ENCODE data around the gene CENPX. TPM values are rescaled to one million over a fixed set of nuclear protein-coding genes. Genes with fewer than 3 reads are reported as not detected.

Gene CENPX
- total and polyA plus RNA-seq, 2 of the 13 experiments (the other 11 are each of a cell fraction or from before 2014, with no cell fraction given): 92.7 to 170 TPM

- TF ChIP-seq, protein P1, sequence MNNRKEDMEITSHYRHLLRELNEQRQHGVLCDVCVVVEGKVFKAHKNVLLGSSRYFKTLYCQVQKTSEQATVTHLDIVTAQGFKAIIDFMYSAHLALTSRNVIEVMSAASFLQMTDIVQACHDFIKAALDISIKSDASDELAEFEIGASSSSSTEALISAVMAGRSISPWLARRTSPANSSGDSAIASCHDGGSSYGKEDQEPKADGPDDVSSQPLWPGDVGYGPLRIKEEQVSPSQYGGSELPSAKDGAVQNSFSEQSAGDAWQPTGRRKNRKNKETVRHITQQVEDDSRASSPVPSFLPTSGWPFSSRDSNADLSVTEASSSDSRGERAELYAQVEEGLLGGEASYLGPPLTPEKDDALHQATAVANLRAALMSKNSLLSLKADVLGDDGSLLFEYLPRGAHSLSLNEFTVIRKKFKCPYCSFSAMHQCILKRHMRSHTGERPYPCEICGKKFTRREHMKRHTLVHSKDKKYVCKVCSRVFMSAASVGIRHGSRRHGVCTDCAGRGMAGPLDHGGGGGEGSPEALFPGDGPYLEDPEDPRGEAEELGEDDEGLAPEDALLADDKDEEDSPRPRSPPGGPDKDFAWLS (CRISPR knock-in tag; IDR thresholded peaks at IDR 0.05; ENCODE audit: borderline replicate concordance): no peak
- no peak for TF ChIP-seq ZBTB43 (CRISPR knock-in tag; conservative IDR thresholded peaks at IDR 0.05)
- TF ChIP-seq, protein P2, sequence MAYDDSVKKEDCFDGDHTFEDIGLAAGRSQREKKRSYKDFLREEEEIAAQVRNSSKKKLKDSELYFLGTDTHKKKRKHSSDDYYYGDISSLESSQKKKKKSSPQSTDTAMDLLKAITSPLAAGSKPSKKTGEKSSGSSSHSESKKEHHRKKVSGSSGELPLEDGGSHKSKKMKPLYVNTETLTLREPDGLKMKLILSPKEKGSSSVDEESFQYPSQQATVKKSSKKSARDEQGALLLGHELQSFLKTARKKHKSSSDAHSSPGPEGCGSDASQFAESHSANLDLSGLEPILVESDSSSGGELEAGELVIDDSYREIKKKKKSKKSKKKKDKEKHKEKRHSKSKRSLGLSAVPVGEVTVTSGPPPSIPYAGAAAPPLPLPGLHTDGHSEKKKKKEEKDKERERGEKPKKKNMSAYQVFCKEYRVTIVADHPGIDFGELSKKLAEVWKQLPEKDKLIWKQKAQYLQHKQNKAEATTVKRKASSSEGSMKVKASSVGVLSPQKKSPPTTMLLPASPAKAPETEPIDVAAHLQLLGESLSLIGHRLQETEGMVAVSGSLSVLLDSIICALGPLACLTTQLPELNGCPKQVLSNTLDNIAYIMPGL (CRISPR knock-in tag; IDR thresholded peaks at IDR 0.05; ENCODE audit: borderline replicate concordance in 1 of 2, low read depth in 1 of 2): peak in 1 of 2 experiments; percentile 14; a peak in 2 of 4 replicates
- TF ChIP-seq ZMYM3 (CRISPR knock-in tag; IDR thresholded peaks at IDR 0.05): no peak
- no peak for TF ChIP-seq ZNF749 (CRISPR knock-in tag; IDR thresholded peaks at IDR 0.05; ENCODE audit: borderline replicate concordance)
- no peak for TF ChIP-seq MAZ (IDR thresholded peaks at IDR 0.05; ENCODE audit: borderline replicate concordance, low read depth, low read length)
- peak; percentile 29 for TF ChIP-seq MAZ (CRISPR knock-in tag; IDR thresholded peaks at IDR 0.05; ENCODE audit: low read depth)
- TF ChIP-seq ARNTL (CRISPR knock-in tag; IDR thresholded peaks at IDR 0.05): no peak
- peak; percentile 99 for TF ChIP-seq AGO2 (optimal IDR thresholded peaks at IDR 0.05; ENCODE audit: low read depth, low read length)
- TF ChIP-seq MTF2 (CRISPR knock-in tag; IDR thresholded peaks at IDR 0.05; ENCODE audit: borderline replicate concordance): no peak
- no peak for TF ChIP-seq TBL1XR1 (IDR thresholded peaks at IDR 0.05; ENCODE audit: borderline replicate concordance, low read length, partially characterized antibody)
- TF ChIP-seq, protein P3, sequence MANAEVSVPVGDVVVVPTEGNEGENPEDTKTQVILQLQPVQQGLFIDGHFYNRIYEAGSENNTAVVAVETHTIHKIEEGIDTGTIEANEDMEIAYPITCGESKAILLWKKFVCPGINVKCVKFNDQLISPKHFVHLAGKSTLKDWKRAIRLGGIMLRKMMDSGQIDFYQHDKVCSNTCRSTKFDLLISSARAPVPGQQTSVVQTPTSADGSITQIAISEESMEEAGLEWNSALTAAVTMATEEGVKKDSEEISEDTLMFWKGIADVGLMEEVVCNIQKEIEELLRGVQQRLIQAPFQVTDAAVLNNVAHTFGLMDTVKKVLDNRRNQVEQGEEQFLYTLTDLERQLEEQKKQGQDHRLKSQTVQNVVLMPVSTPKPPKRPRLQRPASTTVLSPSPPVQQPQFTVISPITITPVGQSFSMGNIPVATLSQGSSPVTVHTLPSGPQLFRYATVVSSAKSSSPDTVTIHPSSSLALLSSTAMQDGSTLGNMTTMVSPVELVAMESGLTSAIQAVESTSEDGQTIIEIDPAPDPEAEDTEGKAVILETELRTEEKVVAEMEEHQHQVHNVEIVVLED (CRISPR knock-in tag; IDR thresholded peaks at IDR 0.05; ENCODE audit: borderline replicate concordance): no peak
- TF ChIP-seq ZFP1 (CRISPR knock-in tag; IDR thresholded peaks at IDR 0.05): no peak
- TF ChIP-seq MBNL3 (CRISPR knock-in tag; conservative IDR thresholded peaks at IDR 0.05): no peak
- TF ChIP-seq, protein P4, sequence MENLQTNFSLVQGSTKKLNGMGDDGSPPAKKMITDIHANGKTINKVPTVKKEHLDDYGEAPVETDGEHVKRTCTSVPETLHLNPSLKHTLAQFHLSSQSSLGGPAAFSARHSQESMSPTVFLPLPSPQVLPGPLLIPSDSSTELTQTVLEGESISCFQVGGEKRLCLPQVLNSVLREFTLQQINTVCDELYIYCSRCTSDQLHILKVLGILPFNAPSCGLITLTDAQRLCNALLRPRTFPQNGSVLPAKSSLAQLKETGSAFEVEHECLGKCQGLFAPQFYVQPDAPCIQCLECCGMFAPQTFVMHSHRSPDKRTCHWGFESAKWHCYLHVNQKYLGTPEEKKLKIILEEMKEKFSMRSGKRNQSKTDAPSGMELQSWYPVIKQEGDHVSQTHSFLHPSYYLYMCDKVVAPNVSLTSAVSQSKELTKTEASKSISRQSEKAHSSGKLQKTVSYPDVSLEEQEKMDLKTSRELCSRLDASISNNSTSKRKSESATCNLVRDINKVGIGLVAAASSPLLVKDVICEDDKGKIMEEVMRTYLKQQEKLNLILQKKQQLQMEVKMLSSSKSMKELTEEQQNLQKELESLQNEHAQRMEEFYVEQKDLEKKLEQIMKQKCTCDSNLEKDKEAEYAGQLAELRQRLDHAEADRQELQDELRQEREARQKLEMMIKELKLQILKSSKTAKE (CRISPR knock-in tag; IDR thresholded peaks at IDR 0.05; ENCODE audit: borderline replicate concordance): no peak
- peak; percentile 79; the same call in 1 of the 2 replicates for TF ChIP-seq WIZ (CRISPR knock-in tag; IDR thresholded peaks at IDR 0.05)
- TF ChIP-seq YY1 (IDR thresholded peaks at IDR 0.05; ENCODE audit: insufficient read depth, insufficient replicate concordance, low read depth, low read length): no peak
- no peak for TF ChIP-seq ZNF207 (IDR thresholded peaks at IDR 0.05; ENCODE audit: borderline replicate concordance)
- no peak for TF ChIP-seq SRSF4 (IDR thresholded peaks at IDR 0.05; ENCODE audit: low read depth, low read length, poor library complexity, severe bottlenecking)
Measured at GRCh38 chr17:82023447-82024241, 966 bp upstream of the CENPX start (continued).

All from HepG2 (cell line).